CD4-positive, alpha-beta T cell (primary cell): ENCODE data around the gene NPY4R. TPM values are rescaled to one million over a fixed set of nuclear protein-coding genes. Genes with fewer than 3 reads are reported as not detected.
"Not testable (repeated sequence)": the region's sequence is repeated elsewhere in the genome, so short reads cannot be mapped to it uniquely, and the experiment has no call there.

Experiments used
- ATAC-seq: fragments of 200-7000 bp; cut with Tn5 transposase; one replicate; pipeline ENCODE4 v1.10.0; 2022; ENCODE audit warnings: mild to moderate bottlenecking; ENCODE audit not compliant: poor library complexity
- CTCF ChIA-PET: fragments of 350-600 bp; sonication (Branson Sonifier 250); formaldehyde crosslinking; loops from one replicate; lab custom pipeline; 2021; ENCODE audit warnings: antibody characterized with exemption, inconsistent platforms; lab: Charles Lee
- POLR2A ChIA-PET: fragments of 350-600 bp; sonication (Branson Sonifier 250); formaldehyde crosslinking; loops from one replicate; lab custom pipeline; 2021; ENCODE audit warnings: antibody characterized with exemption, inconsistent platforms; lab: Charles Lee
- DNase-seq, 14 experiments: peaks; one replicate each; pipeline ENCODE4 v3.0.0-alpha.2; 2013 to 2020; ENCODE audit warnings: mixed read lengths in 2 of 14
- H3K27ac ChIP-seq, 2 donors: one replicate each; pipeline versions ENCODE4 v1.5.1 to v1.7.0; 2013; ENCODE audit warnings: low read length in 2 of 2, low read depth in 1 of 2, mild to moderate bottlenecking in 1 of 2
- H3K27me3 ChIP-seq, 2 experiments: 1 replicate in 1 of 2; 2 replicates in 1 of 2; pipeline versions ENCODE4 v1.6.1 to v1.7.0; 2013; ENCODE audit warnings: low read length in 2 of 2, control low read depth in 1 of 2, mild to moderate bottlenecking in 1 of 2, moderate library complexity in 1 of 2; ENCODE audit not compliant: insufficient read depth in 2 of 2, control insufficient read depth in 1 of 2
- H3K36me3 ChIP-seq: one replicate; pipeline ENCODE4 v1.6.1; 2013; ENCODE audit warnings: low read length, control low read depth; ENCODE audit not compliant: insufficient read depth
- H3K4me1 ChIP-seq: one replicate; pipeline ENCODE4 v1.6.1; 2013; ENCODE audit warnings: low read length, control low read depth; ENCODE audit not compliant: insufficient read depth
- H3K4me3 ChIP-seq: one replicate; pipeline ENCODE4 v1.5.1; 2013; ENCODE audit warnings: mild to moderate bottlenecking, low read length, moderate library complexity
- H3K9me3 ChIP-seq, 2 experiments: 1 replicate in 1 of 2; 2 replicates in 1 of 2; pipeline versions ENCODE4 v1.6.1 to v1.7.0; 2013; ENCODE audit warnings: low read length in 2 of 2, mild to moderate bottlenecking in 2 of 2, control low read depth in 1 of 2, moderate library complexity in 1 of 2; ENCODE audit not compliant: control insufficient read depth in 1 of 2, insufficient read depth in 1 of 2
- H3K27ac Mint-ChIP-seq: one replicate; pipeline ENCODE4 v1.8.0; 2020; ENCODE audit warnings: mixed read lengths
- H3K27me3 Mint-ChIP-seq: one replicate; pipeline ENCODE4 v1.8.0; 2021; ENCODE audit warnings: mixed read lengths
- H3K36me3 Mint-ChIP-seq: one replicate; pipeline ENCODE4 v1.8.0; 2021; ENCODE audit warnings: low read depth, mixed read lengths
- H3K4me1 Mint-ChIP-seq: one replicate; pipeline ENCODE4 v1.8.0; 2021; ENCODE audit warnings: low read depth, mixed read lengths
- H3K4me3 Mint-ChIP-seq: one replicate; pipeline ENCODE4 v1.8.0; 2020; ENCODE audit warnings: mild to moderate bottlenecking, mixed read lengths
- H3K9me3 Mint-ChIP-seq: one replicate; pipeline ENCODE4 v1.8.0; 2020; ENCODE audit warnings: mixed read lengths
- intact Hi-C, 2 experiments: fragments of 100-400 bp; cut with DNase I in 1 of 2; cut with micrococcal nuclease in 1 of 2; formaldehyde crosslinking; loops; one replicate each; pipeline versions ENCODE4 v1.15.1 to v1.9.0; 2023 to 2025; cut with DNase I, micrococcal nuclease
- total RNA-seq, 174 experiments: library from RNA in 2 of 174; stranded (reverse) in 2 of 174; gene quantifications; one replicate each; pipeline ENCODE4 v1.2.3 and lab custom pipeline; 2021 to 2026

Gene NPY4R
- total RNA-seq, 2 experiments from 2014 or later: not detected

- H3K27ac ChIP-seq, H3K9me3 Mint-ChIP-seq, H3K27me3 ChIP-seq, H3K27ac Mint-ChIP-seq, H3K36me3 Mint-ChIP-seq, POLR2A ChIA-PET, H3K4me1 Mint-ChIP-seq, DNase-seq, ATAC-seq, H3K4me3 Mint-ChIP-seq, H3K27me3 Mint-ChIP-seq, H3K9me3 ChIP-seq, H3K4me3 ChIP-seq, CTCF ChIA-PET, H3K36me3 ChIP-seq, intact Hi-C loops, H3K4me1 ChIP-seq: not testable (repeated sequence)
Measured at GRCh38 chr10:46419570-46420379, 46.0 kb downstream of the NPY4R start.

GRCh38 chr10:46418283-46418682 lies 47.5 kb downstream of the NPY4R start:
- DNase-seq, H3K4me1 ChIP-seq, H3K36me3 ChIP-seq, H3K27me3 ChIP-seq, H3K36me3 Mint-ChIP-seq, H3K4me3 ChIP-seq, H3K27ac Mint-ChIP-seq, H3K4me1 Mint-ChIP-seq, H3K27me3 Mint-ChIP-seq, H3K27ac ChIP-seq, H3K9me3 Mint-ChIP-seq, ATAC-seq, CTCF ChIA-PET, H3K9me3 ChIP-seq, H3K4me3 Mint-ChIP-seq, POLR2A ChIA-PET, intact Hi-C loops: not testable (repeated sequence)

GRCh38 chr10:46415291-46415690 lies 50.5 kb downstream of the NPY4R start:
- H3K4me3 Mint-ChIP-seq, H3K36me3 Mint-ChIP-seq, H3K27ac Mint-ChIP-seq, CTCF ChIA-PET, intact Hi-C loops, H3K9me3 Mint-ChIP-seq, DNase-seq, H3K27me3 ChIP-seq, H3K27ac ChIP-seq, H3K27me3 Mint-ChIP-seq, ATAC-seq, H3K4me3 ChIP-seq, H3K9me3 ChIP-seq, H3K4me1 Mint-ChIP-seq, H3K4me1 ChIP-seq, H3K36me3 ChIP-seq, POLR2A ChIA-PET: not testable (repeated sequence)

GRCh38 chr10:46412665-46413064 lies 53.1 kb downstream of the NPY4R start:
- H3K27me3 ChIP-seq, H3K27ac ChIP-seq, H3K4me3 ChIP-seq, H3K36me3 ChIP-seq, H3K4me1 ChIP-seq, DNase-seq, H3K36me3 Mint-ChIP-seq, H3K27me3 Mint-ChIP-seq, H3K9me3 ChIP-seq, CTCF ChIA-PET, H3K27ac Mint-ChIP-seq, H3K4me3 Mint-ChIP-seq, H3K4me1 Mint-ChIP-seq, H3K9me3 Mint-ChIP-seq, POLR2A ChIA-PET, ATAC-seq, intact Hi-C loops: not testable (repeated sequence)

- H3K9me3 Mint-ChIP-seq, POLR2A ChIA-PET: not testable (repeated sequence)
Measured at GRCh38 chr10:46411123-46411522, 54.6 kb downstream of the NPY4R start.

More at GRCh38 chr10:46411123-46411522, 54.6 kb downstream of the NPY4R start:
- H3K9me3 ChIP-seq, H3K27ac Mint-ChIP-seq, CTCF ChIA-PET, intact Hi-C loops, DNase-seq, ATAC-seq, H3K27me3 ChIP-seq, H3K4me3 ChIP-seq, H3K4me1 ChIP-seq, H3K4me1 Mint-ChIP-seq, H3K27me3 Mint-ChIP-seq, H3K36me3 Mint-ChIP-seq, H3K27ac ChIP-seq, H3K36me3 ChIP-seq, H3K4me3 Mint-ChIP-seq: not testable (repeated sequence)

Other genes with a start within 250 kb of the NPY4R start
- gene ANTXRL, start 179.0 kb downstream of the NPY4R start, total RNA-seq: not detected
- not detected for gene ANXA8L1, start 90.2 kb downstream of the NPY4R start, total RNA-seq
- gene GPRIN2, start 90.7 kb upstream of the NPY4R start, total RNA-seq: not detected
- under 1 TPM; 0.17 to 0.77 TPM for gene SYT15, start 113.2 kb upstream of the NPY4R start, total RNA-seq